Dendritic cell treated with granulocyte-macrophage colony-stimulating factor and Interleukin-4, amounts not matched to agents 40 ng/mL and 50 ng/mL, for 4 days (primary cell): ENCODE data around the gene GNA12.

Experiments used
- H3K27ac Mint-ChIP-seq: one replicate; pipeline ENCODE4 v1.8.0; 2022; ENCODE audit warnings: mild to moderate bottlenecking, mixed read lengths
- H3K27me3 Mint-ChIP-seq: one replicate; pipeline ENCODE4 v1.8.0; 2022; ENCODE audit warnings: mild to moderate bottlenecking, mixed read lengths
- H3K36me3 Mint-ChIP-seq: one replicate; pipeline ENCODE4 v1.8.0; 2022; ENCODE audit warnings: low read depth, mixed read lengths
- H3K4me1 Mint-ChIP-seq: one replicate; pipeline ENCODE4 v1.8.0; 2022; ENCODE audit warnings: low read depth, mixed read lengths
- H3K4me3 Mint-ChIP-seq: one replicate; pipeline ENCODE4 v1.8.0; 2022; ENCODE audit warnings: mild to moderate bottlenecking, moderate library complexity, mixed read lengths
- H3K9me3 Mint-ChIP-seq: one replicate; pipeline ENCODE4 v1.8.0; 2022; ENCODE audit warnings: mixed read lengths
- intact Hi-C: fragments of 100-400 bp; cut with micrococcal nuclease; formaldehyde crosslinking; loops from one replicate; pipeline ENCODE4 v1.15.0; 2022

GNA12 gene

GRCh38 chr7:2805213-2805944, 38.7 kb downstream of the GNA12 start:
- Mint-ChIP-seq H3K4me1 (peaks cover 58% of the 10 kb centered on the region), H3K9me3 (no peaks in the 10 kb centered on the region), H3K4me3 (no peak overlapping the region), H3K27me3 (no peaks in the 10 kb centered on the region), H3K36me3 (peaks cover 7% of the 10 kb centered on the region), H3K27ac (no peak overlapping the region)
- intact Hi-C loops = no loop called here

- Mint-ChIP-seq H3K27ac (peak overlapping the region; percentile 16), H3K4me1 (peaks cover 58% of the 10 kb centered on the region), H3K27me3 (no peaks in the 10 kb centered on the region), H3K9me3 (no peaks in the 10 kb centered on the region), H3K36me3 (peaks cover 7% of the 10 kb centered on the region), H3K4me3 (no peak overlapping the region)
- intact Hi-C loops = no loop called here
These were observed 39.8 kb downstream of the GNA12 start for GRCh38 chr7:2804227-2804763.

- Mint-ChIP-seq H3K27ac (peak overlapping the region; percentile 16), H3K4me1 (peaks cover 57% of the 10 kb centered on the region)
These were observed 40.4 kb downstream of the GNA12 start for GRCh38 chr7:2803755-2804154.

DNA sequence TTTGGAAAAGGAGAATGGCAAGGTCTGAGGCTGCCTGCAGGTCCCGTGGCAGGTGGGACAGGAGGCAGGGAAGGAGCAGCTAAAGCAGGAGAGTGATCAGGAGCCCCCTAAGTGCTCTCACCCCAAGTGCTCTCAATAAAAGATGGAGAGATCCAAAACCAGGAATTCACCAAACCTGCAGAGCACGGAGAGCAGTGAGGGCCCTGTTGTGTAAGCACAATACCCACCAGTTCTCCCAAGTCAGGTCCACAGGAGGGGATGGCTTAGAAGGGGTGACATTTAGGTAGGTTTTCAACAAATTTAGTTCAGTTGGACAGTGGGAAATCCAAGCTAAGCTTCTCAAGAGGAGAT, 40.8 kb downstream of the GNA12 start:
- intact Hi-C loops = no loop called here
- Mint-ChIP-seq H3K36me3 (peaks cover 7% of the 10 kb centered on the region), H3K4me1 (peaks cover 53% of the 10 kb centered on the region), H3K27me3 (no peaks in the 10 kb centered on the region), H3K9me3 (no peaks in the 10 kb centered on the region), H3K27ac (peak overlapping the region; percentile 3), H3K4me3 (no peak overlapping the region)

More at GRCh38 chr7:2803755-2804154, 40.4 kb downstream of the GNA12 start:
- H3K36me3 Mint-ChIP-seq = peaks cover 7% of the 10 kb centered on the region
- no peaks in the 10 kb centered on the region for H3K9me3 Mint-ChIP-seq
- no peaks in the 10 kb centered on the region for H3K27me3 Mint-ChIP-seq
- H3K4me3 Mint-ChIP-seq = no peak overlapping the region
- intact Hi-C loops = no loop called here

- intact Hi-C loops = no loop called here
- Mint-ChIP-seq H3K4me1 (peaks cover 53% of the 10 kb centered on the region), H3K27me3 (no peaks in the 10 kb centered on the region), H3K9me3 (no peaks in the 10 kb centered on the region), H3K4me3 (no peak overlapping the region), H3K36me3 (peaks cover 7% of the 10 kb centered on the region), H3K27ac (peak overlapping the region; percentile 3)
These were observed 41.4 kb downstream of the GNA12 start for GRCh38 chr7:2802504-2803341.

DNA sequence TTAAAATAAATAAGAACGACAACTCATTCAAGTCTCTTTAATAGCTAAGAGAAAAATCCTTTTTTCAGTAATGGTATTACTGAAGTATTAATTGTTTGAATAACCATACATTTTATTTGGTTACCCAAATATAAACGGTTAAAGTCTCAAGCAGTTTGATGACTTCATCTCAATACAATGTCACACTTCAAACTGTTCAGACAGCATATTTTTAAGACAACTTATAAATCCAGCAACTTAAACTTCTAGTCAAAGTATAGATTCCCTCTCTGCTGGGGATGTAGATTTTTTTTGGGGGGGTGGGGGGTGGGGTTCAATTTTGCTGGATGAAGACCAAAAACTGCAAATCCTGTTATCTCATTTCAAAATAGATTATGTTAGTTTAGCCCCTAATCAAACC, 42.0 kb downstream of the GNA12 start:
- Mint-ChIP-seq H3K9me3 (no peaks in the 10 kb centered on the region), H3K4me3 (no peak overlapping the region), H3K4me1 (peaks cover 54% of the 10 kb centered on the region), H3K27ac (no peak overlapping the region), H3K36me3 (peaks cover 7% of the 10 kb centered on the region), H3K27me3 (no peaks in the 10 kb centered on the region)
- intact Hi-C loops = no loop called here

DNA sequence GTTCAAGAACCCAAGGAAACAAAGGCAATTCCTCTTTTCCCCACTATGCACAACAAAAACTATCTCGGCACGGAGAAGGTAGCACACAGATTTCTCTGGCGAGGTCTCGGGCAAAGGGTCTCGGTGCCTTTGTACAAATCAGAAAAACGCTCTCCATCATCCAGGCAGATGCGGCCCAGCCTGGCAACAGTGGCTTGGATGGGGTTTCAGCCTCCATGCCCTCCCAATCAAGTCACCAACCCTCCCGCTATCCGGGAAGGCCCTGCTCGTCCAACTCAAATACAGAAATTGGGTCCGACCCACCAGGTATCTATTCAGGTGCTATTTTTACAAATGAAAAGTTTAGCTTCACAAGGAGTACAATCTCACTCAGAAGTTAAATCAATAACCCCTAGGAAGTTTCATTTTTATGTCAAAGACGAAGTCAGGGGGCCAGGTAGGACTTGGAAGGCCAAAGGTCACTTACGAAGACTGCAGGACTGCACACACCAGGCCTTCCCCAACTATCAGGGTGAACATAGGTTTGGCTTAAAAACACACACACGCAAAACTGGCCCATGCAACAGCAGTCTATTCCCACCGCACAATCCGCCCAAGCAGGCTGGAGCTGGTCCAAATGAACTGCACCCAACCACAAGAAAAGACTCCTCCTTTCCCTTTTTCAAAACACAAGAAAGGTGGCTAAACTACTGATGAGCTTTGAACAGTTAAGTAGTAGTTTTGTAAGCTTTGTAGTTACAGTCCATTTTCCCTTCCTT, 43.0 kb downstream of the GNA12 start:
- H3K4me3 Mint-ChIP-seq = no peak overlapping the region
- no peaks in the 10 kb centered on the region for H3K27me3 Mint-ChIP-seq
- no peaks in the 10 kb centered on the region for H3K9me3 Mint-ChIP-seq
- peaks cover 62% of the 10 kb centered on the region for H3K4me1 Mint-ChIP-seq
- intact Hi-C loops = no loop called here
- peaks cover 7% of the 10 kb centered on the region for H3K36me3 Mint-ChIP-seq
- no peak overlapping the region for H3K27ac Mint-ChIP-seq

GRCh38 chr7:2800220-2800930, 43.7 kb downstream of the GNA12 start:
- H3K27ac Mint-ChIP-seq = no peak overlapping the region
- H3K4me3 Mint-ChIP-seq = no peak overlapping the region

GRCh38 chr7:2799253-2799652, 44.9 kb downstream of the GNA12 start:
- H3K4me3 Mint-ChIP-seq = no peak overlapping the region
- no peaks in the 10 kb centered on the region for H3K27me3 Mint-ChIP-seq
- intact Hi-C loops = no loop called here
- no peaks in the 10 kb centered on the region for H3K9me3 Mint-ChIP-seq
- no peak overlapping the region for H3K27ac Mint-ChIP-seq
- peaks cover 62% of the 10 kb centered on the region for H3K4me1 Mint-ChIP-seq
- peaks cover 18% of the 10 kb centered on the region for H3K36me3 Mint-ChIP-seq

More at GRCh38 chr7:2800220-2800930, 43.7 kb downstream of the GNA12 start:
- H3K36me3 Mint-ChIP-seq = peaks cover 7% of the 10 kb centered on the region
- H3K9me3 Mint-ChIP-seq = no peaks in the 10 kb centered on the region
- intact Hi-C loops = no loop called here
- H3K4me1 Mint-ChIP-seq = peaks cover 62% of the 10 kb centered on the region
- H3K27me3 Mint-ChIP-seq = no peaks in the 10 kb centered on the region

DNA sequence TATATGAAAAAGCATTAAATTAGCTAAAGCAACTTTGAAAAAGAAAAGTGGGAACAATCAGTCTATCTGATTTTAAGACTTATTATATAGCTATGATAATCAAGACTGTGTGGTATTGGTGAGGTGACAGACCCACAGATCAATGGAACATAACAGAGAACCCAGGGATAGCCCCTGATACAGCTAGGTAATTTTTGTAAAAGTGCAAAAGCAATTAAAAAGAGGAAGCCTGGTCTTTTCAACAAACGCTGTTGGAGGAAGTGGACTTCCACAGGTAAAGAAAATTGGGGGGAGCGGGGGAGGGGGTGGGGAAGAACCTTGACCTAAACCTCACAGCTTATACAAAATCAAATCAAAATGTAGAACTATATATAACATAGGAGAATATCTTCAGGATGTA, 45.4 kb downstream of the GNA12 start:
- H3K36me3 Mint-ChIP-seq = peaks cover 24% of the 10 kb centered on the region
- H3K9me3 Mint-ChIP-seq = no peaks in the 10 kb centered on the region
- H3K27me3 Mint-ChIP-seq = no peaks in the 10 kb centered on the region
- no peak overlapping the region for H3K4me3 Mint-ChIP-seq
- H3K4me1 Mint-ChIP-seq = peaks cover 56% of the 10 kb centered on the region
- H3K27ac Mint-ChIP-seq = no peak overlapping the region
- intact Hi-C loops = no loop called here

- Mint-ChIP-seq H3K4me3 (no peak overlapping the region), H3K4me1 (peaks cover 63% of the 10 kb centered on the region), H3K9me3 (no peaks in the 10 kb centered on the region), H3K27ac (no peak overlapping the region), H3K27me3 (no peaks in the 10 kb centered on the region), H3K36me3 (peaks cover 37% of the 10 kb centered on the region)
- intact Hi-C loops = no loop called here
These were observed 47.5 kb downstream of the GNA12 start for GRCh38 chr7:2796358-2797352.

- Mint-ChIP-seq H3K27ac (no peak overlapping the region), H3K4me3 (no peak overlapping the region), H3K4me1 (peaks cover 59% of the 10 kb centered on the region), H3K27me3 (no peaks in the 10 kb centered on the region), H3K9me3 (no peaks in the 10 kb centered on the region), H3K36me3 (peaks cover 43% of the 10 kb centered on the region)
- intact Hi-C loops = no loop called here
These were observed 48.2 kb downstream of the GNA12 start for GRCh38 chr7:2795906-2796305.
